Gastrocnemius medialis (tissue), 4 donors: ENCODE results near the gene ZNF263. TPM values are rescaled to one million over a fixed set of nuclear protein-coding genes. Genes with fewer than 3 reads are reported as not detected.

Experiments used
- ATAC-seq, 2 donors: fragments of 150-250 bp; one replicate each; pipeline ENCODE4 v1.9.1; 2016
- DNase-seq, 2 donors: peaks; one replicate each; pipeline ENCODE4 v3.0.0-alpha.2; 2019
- H3K27ac ChIP-seq, 4 donors: fragments of 200-600 bp; sonication (generic); 1 replicate in 1 of 4; 2 replicates in 3 of 4; pipeline ENCODE4 v1.5.1; 2016 to 2018; ENCODE audit warnings: mild to moderate bottlenecking in 2 of 4, moderate library complexity in 1 of 4
- H3K27me3 ChIP-seq, 3 donors: fragments of 200-600 bp; sonication (generic) in 2 of 3; 1 replicate in 1 of 3; 2 replicates in 2 of 3; pipeline versions ENCODE4 v1.5.1 to v1.6.0; 2016 to 2019; ENCODE audit warnings: mild to moderate bottlenecking in 1 of 3, moderate library complexity in 1 of 3
- H3K36me3 ChIP-seq, 2 donors: fragments of 200-600 bp; sonication (generic) in 1 of 2; one replicate each; pipeline ENCODE4 v1.5.1; 2017 to 2018
- H3K4me1 ChIP-seq, 2 donors: fragments of 200-600 bp; sonication (generic) in 1 of 2; one replicate each; pipeline ENCODE4 v1.5.1; 2016 to 2017; ENCODE audit warnings: mild to moderate bottlenecking in 2 of 2
- H3K4me3 ChIP-seq, 4 donors: fragments of 200-600 bp; sonication (generic) in 3 of 4; 1 replicate in 1 of 4; 2 replicates in 3 of 4; pipeline ENCODE4 v1.5.1; 2016 to 2019; ENCODE audit warnings: mild to moderate bottlenecking in 2 of 4
- H3K9me3 ChIP-seq, 3 donors: fragments of 200-600 bp; sonication (generic) in 2 of 3; 1 replicate in 1 of 3; 2 replicates in 2 of 3; pipeline ENCODE4 v1.5.1; 2016 to 2019
- POLR2A ChIP-seq, 2 donors: fragments of 450-650 bp; IDR thresholded peaks; one replicate each; pipeline ENCODE4 v1.6.1; 2017; ENCODE audit warnings: antibody characterized with exemption in 2 of 2, mild to moderate bottlenecking in 2 of 2, moderate library complexity in 2 of 2
- in situ Hi-C, 4 donors: fragments of 200-750 bp; cut with MboI; loops; one replicate each; pipeline versions ENCODE4 v1.15.0 to v1.8.0; 2017; ENCODE audit warnings: low sequenced_read_pairs in 4 of 4
- intact Hi-C: fragments of 100-400 bp; cut with DNase I; formaldehyde crosslinking; loops from one replicate; pipeline ENCODE4 v1.15.1; 2023; ENCODE audit warnings: low total_unique reads
- total RNA-seq, 4 donors: library from RNA; depleted of rRNA; stranded (reverse); fragments of >200 nt; gene quantifications; one replicate each; pipeline versions ENCODE4 v1.1.0 to v1.2.3, GENCODE V29; 2016
- TF ChIP-seq, protein P1 (sequence below), 5 experiments: fragments of 450-650 bp in 3 of 5; fragments of 200-600 bp in 2 of 5; sonication (generic) in 2 of 5; IDR thresholded peaks in 4 of 5; conservative IDR thresholded peaks in 1 of 5; 1 replicate in 4 of 5; 2 replicates in 1 of 5; pipeline ENCODE4 v1.5.1; 2016 to 2019; ENCODE audit warnings: antibody characterized with exemption in 5 of 5, mild to moderate bottlenecking in 3 of 5, moderate library complexity in 3 of 5

ZNF263 gene
- total RNA-seq, 4 donors from 2014 or later: 13.5 to 18.5 (median 15.5) TPM

GRCh38 chr16:3274490-3274889 is 8.8 kb upstream of the ZNF263 start:
- intact Hi-C loops: no loop called here
- H3K9me3 ChIP-seq: no peaks in the 10 kb centered on the region
- DNase-seq (no peak), ATAC-seq (no peak)
- H3K4me3 ChIP-seq: no peak overlapping the region
- no peaks in the 10 kb centered on the region for H3K4me1 ChIP-seq
- peaks cover 0 to 1% of the 10 kb centered on the region in 2 donors for H3K36me3 ChIP-seq
- in situ Hi-C loops: no loop called here
- no peak overlapping the region for H3K27ac ChIP-seq
- no peak for TF ChIP-seq POLR2A (IDR thresholded peaks at IDR 0.05)
- TF ChIP-seq, protein P1, sequence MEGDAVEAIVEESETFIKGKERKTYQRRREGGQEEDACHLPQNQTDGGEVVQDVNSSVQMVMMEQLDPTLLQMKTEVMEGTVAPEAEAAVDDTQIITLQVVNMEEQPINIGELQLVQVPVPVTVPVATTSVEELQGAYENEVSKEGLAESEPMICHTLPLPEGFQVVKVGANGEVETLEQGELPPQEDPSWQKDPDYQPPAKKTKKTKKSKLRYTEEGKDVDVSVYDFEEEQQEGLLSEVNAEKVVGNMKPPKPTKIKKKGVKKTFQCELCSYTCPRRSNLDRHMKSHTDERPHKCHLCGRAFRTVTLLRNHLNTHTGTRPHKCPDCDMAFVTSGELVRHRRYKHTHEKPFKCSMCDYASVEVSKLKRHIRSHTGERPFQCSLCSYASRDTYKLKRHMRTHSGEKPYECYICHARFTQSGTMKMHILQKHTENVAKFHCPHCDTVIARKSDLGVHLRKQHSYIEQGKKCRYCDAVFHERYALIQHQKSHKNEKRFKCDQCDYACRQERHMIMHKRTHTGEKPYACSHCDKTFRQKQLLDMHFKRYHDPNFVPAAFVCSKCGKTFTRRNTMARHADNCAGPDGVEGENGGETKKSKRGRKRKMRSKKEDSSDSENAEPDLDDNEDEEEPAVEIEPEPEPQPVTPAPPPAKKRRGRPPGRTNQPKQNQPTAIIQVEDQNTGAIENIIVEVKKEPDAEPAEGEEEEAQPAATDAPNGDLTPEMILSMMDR (IDR thresholded peaks at IDR 0.05 in 4 of 5, conservative IDR thresholded peaks at IDR 0.05 in 1 of 5): no peak
- no peaks in the 10 kb centered on the region for H3K27me3 ChIP-seq

- in situ Hi-C loops: loop anchor here in 1 of 4 donors (25.0 kb wide), 1 partner anchor 137 kb away; the partner anchor contains the start of genes ZNF174 and ZSCAN32
- Histone ChIP-seq H3K9me3 (no peaks in the 10 kb centered on the region), H3K36me3 (no peaks in the 10 kb centered on the region), H3K4me1 (no peaks in the 10 kb centered on the region), H3K27me3 (no peaks in the 10 kb centered on the region), H3K4me3 (no peak overlapping the region), H3K27ac (no peak overlapping the region)
- intact Hi-C loops: no loop called here
- TF ChIP-seq, protein P1 (IDR thresholded peaks at IDR 0.05 in 4 of 5, conservative IDR thresholded peaks at IDR 0.05 in 1 of 5): no peak
- TF ChIP-seq POLR2A (IDR thresholded peaks at IDR 0.05): no peak
- no peak for ATAC-seq
- DNase-seq: no peak
These were observed 8.3 kb upstream of the ZNF263 start for GRCh38 chr16:3274947-3275346.

DNA sequence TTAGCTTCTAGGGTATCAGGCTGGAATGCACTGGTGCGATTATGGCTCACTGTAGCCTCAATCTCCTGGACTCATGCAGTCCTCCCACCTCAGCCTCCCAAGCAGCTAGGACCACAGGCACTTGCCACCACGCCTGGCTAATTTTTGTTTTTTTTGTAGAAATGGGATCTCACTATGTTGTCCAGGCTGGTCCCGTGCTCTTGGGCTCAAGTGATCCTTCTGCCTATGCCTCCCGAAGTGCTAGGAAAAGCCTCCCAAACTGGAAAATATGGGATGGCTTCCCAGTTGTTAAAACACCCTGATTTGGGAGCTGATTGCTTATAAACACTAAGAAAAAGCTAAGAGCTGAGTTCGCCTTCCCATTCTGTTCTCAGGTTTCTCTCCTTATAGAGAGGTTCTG is 6.6 kb upstream of the ZNF263 start:
- ATAC-seq: no peak
- in situ Hi-C loops: loop anchor here in 1 of 4 donors (25.0 kb wide), 1 partner anchor 136 kb away; the partner anchor contains the start of genes ZNF174 and ZSCAN32
- Histone ChIP-seq H3K27me3 (no peaks in the 10 kb centered on the region), H3K36me3 (no peaks in the 10 kb centered on the region), H3K4me1 (peaks cover under 1% of the 10 kb centered on the region in 2 donors), H3K4me3 (no peak overlapping the region), H3K27ac (no peak overlapping the region), H3K9me3 (no peaks in the 10 kb centered on the region)
- no peak for DNase-seq
- intact Hi-C loops: no loop called here
- TF ChIP-seq, protein P1 (IDR thresholded peaks at IDR 0.05 in 4 of 5, conservative IDR thresholded peaks at IDR 0.05 in 1 of 5): no peak
- TF ChIP-seq POLR2A (IDR thresholded peaks at IDR 0.05): no peak

DNA sequence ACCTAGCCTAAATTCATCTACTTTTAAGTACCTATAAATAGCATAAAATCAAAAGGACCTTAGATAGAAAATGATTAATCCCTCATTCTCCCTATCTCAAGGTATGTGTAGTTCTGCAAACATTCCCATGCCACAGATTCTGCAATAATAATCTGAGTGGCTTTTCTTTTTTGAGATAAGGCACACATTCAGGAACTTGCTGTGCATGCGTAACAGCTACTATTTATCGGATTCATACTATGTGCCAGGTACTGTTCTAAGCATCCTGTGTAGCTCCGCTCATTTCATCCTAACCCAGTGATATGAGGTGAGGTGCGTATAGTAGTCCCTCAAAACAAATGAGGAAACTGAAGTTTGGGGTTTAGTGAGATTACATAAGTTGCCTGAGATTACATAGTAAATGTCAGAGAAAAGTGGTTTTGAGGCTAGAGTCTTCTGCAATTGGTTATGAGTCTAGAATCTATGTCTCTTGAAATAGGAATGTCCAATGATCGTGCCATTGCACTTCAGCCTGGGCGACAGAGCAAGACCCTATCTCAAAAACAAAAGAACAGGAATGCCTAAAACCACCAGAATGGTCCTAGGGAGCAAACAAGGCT is 2.0 kb upstream of the ZNF263 start:
- in situ Hi-C loops: loop anchor here in 1 of 4 donors (25.0 kb wide), 1 partner anchor 131 kb away; the partner anchor contains the start of genes ZNF174 and ZSCAN32
- H3K27me3 ChIP-seq: no peaks in the 10 kb centered on the region
- no peak overlapping the region for H3K27ac ChIP-seq
- H3K4me3 ChIP-seq: no peak overlapping the region
- no peak for ATAC-seq
- no peaks in the 10 kb centered on the region for H3K9me3 ChIP-seq
- TF ChIP-seq, protein P1 (IDR thresholded peaks at IDR 0.05 in 4 of 5, conservative IDR thresholded peaks at IDR 0.05 in 1 of 5): no peak
- no peak for TF ChIP-seq POLR2A (IDR thresholded peaks at IDR 0.05)
- peaks cover 22% of the 10 kb centered on the region in 2 donors for H3K4me1 ChIP-seq
- intact Hi-C loops: loop anchor here (5.0 kb wide), 2 partner anchors 259 to 331 kb away; partner anchors contain the start of genes HCFC1R1, SLX4, THOC6 and TNFRSF12A
- DNase-seq: no peak
- H3K36me3 ChIP-seq: peaks cover 2 to 8% of the 10 kb centered on the region in 2 donors
